HepG2 (cell line): ENCODE results near the gene RIOK2. TPM values are rescaled to one million over a fixed set of nuclear protein-coding genes. Genes with fewer than 3 reads are reported as not detected.

ENCODE experiments used
- ATAC-seq: fragments of 200-7000 bp; cut with Tn5 transposase; 3 replicates; pipeline ENCODE4 v1.9.1; 2020; ENCODE audit warnings: mild to moderate bottlenecking, moderate library complexity
- BruUV-seq: library from RNA; stranded (reverse); fragments of 400-500 nt; replicated peaks from 2 replicates; lab custom pipeline; 2021; lab: Mats Ljungman, UMichigan
- CTCF ChIA-PET: fragments of 300-600 bp; formaldehyde crosslinking; extraction: SDS; loops from one replicate; lab custom pipeline; 2021; ENCODE audit warnings: low total read pairs, inconsistent platforms, low intra/inter-chr PET ratio; lab: Yijun Ruan, JAX
- POLR2A ChIA-PET: fragments of 350-600 bp; sonication (Branson Sonifier 250); formaldehyde crosslinking; loops from one replicate; lab custom pipeline; 2020; ENCODE audit warnings: antibody characterized with exemption, inconsistent platforms; lab: Yijun Ruan, JAX
- DNase-seq: peaks from one replicate; pipeline ENCODE4 v3.0.0-alpha.2; 2015; ENCODE audit warnings: low spot score
- FAIRE-seq: peaks from 3 replicates; lab custom pipeline; 2011; peaks lifted over from hg19 to GRCh38; lab: Jason Lieb, UNC
- H2AFZ ChIP-seq: one replicate; pipeline ENCODE4 v1.6.1; 2011; ENCODE audit warnings: low read length, inconsistent platforms
- H3K27ac ChIP-seq: fragments of 300-600 bp; 3 replicates; pipeline ENCODE4 v1.8.0; 2011; ENCODE audit warnings: mixed run types, mild to moderate bottlenecking, mixed read lengths, low read length, inconsistent platforms; ENCODE audit not compliant: insufficient read depth; ENCODE audit errors: extremely low read length
- H3K27me3 ChIP-seq, 2 experiments: fragments of 200-600 bp in 1 of 2; 2 replicates in 1 of 2; 3 replicates in 1 of 2; pipeline versions ENCODE4 v1.6.0 to v1.8.0; 2011; ENCODE audit warnings: low read length in 2 of 2, mild to moderate bottlenecking in 2 of 2, moderate library complexity in 2 of 2, inconsistent platforms in 1 of 2; ENCODE audit not compliant: insufficient read depth in 2 of 2, control insufficient read depth in 1 of 2
- H3K36me3 ChIP-seq, 2 experiments: fragments of 200-600 bp in 1 of 2; replicated peaks in 1 of 2; 2 replicates in 1 of 2; 3 replicates in 1 of 2; pipeline versions ENCODE4 v1.5.1 to v1.8.0; 2011; ENCODE audit warnings: low read length in 2 of 2, inconsistent platforms in 1 of 2; ENCODE audit not compliant: insufficient read depth in 2 of 2, control insufficient read depth in 1 of 2
- H3K4me1 ChIP-seq: 2 replicates; pipeline ENCODE4 v1.5.1; 2012; ENCODE audit warnings: low read length, inconsistent platforms; ENCODE audit not compliant: insufficient read depth
- H3K4me2 ChIP-seq: 2 replicates; pipeline ENCODE4 v1.6.0; 2011; ENCODE audit warnings: low read depth, low read length, inconsistent platforms
- H3K4me3 ChIP-seq, 3 experiments: fragments of 200-600 bp in 1 of 3; sonication (generic), shearing (Covaris generic) in 1 of 3; replicated peaks in 1 of 3; 2 replicates each; pipeline ENCODE4 v1.5.1; 2011 to 2016; ENCODE audit warnings: low read length in 3 of 3, inconsistent platforms in 2 of 3, low read depth in 2 of 3, mild to moderate bottlenecking in 2 of 3, control low read depth in 1 of 3, mixed read lengths in 1 of 3; ENCODE audit not compliant: insufficient read depth in 1 of 3
- H3K79me2 ChIP-seq: one replicate; pipeline ENCODE4 v1.6.1; 2011; ENCODE audit warnings: low read length, inconsistent platforms; ENCODE audit not compliant: insufficient read depth
- H3K9ac ChIP-seq: 2 replicates; pipeline ENCODE4 v1.6.0; 2011; ENCODE audit warnings: mild to moderate bottlenecking, low read depth, low read length, inconsistent platforms; ENCODE audit not compliant: insufficient read depth
- H3K9me3 ChIP-seq: 2 replicates; pipeline ENCODE4 v1.5.1; 2012; ENCODE audit warnings: mild to moderate bottlenecking, low read length
- H4K20me1 ChIP-seq: 2 replicates; pipeline ENCODE4 v1.6.0; 2011; ENCODE audit warnings: inconsistent platforms, mild to moderate bottlenecking, low read length, moderate library complexity; ENCODE audit not compliant: insufficient read depth
- GMEB1 ChIP-seq: sonication (generic); formaldehyde crosslinking; IDR thresholded peaks from 2 replicates; pipeline ENCODE4 v1.5.1; 2020; ENCODE audit warnings: missing genetic modification reagents, mild to moderate bottlenecking, borderline replicate concordance
- KDM5B ChIP-seq: sonication (generic); formaldehyde crosslinking; IDR thresholded peaks from 2 replicates; pipeline ENCODE4 v1.4.0; 2020; ENCODE audit warnings: missing genetic modification reagents, mild to moderate bottlenecking, borderline replicate concordance
- KIAA2018 ChIP-seq: sonication (generic); formaldehyde crosslinking; IDR thresholded peaks from 2 replicates; pipeline ENCODE4 v1.5.0; 2020; ENCODE audit warnings: mild to moderate bottlenecking, missing genetic modification reagents, borderline replicate concordance
- RXRB ChIP-seq: IDR thresholded peaks from 2 replicates; pipeline ENCODE4 v1.6.1; 2016; ENCODE audit warnings: borderline replicate concordance, missing genetic modification reagents, missing compliant biosample characterization
- TFDP1 ChIP-seq: IDR thresholded peaks from 2 replicates; pipeline ENCODE4 v1.6.1; 2016; ENCODE audit warnings: missing compliant biosample characterization, missing genetic modification reagents, borderline replicate concordance
- ZC3H4 ChIP-seq: sonication (generic); formaldehyde crosslinking; IDR thresholded peaks from 2 replicates; pipeline ENCODE4 v1.4.0; 2020; ENCODE audit warnings: missing genetic modification reagents, borderline replicate concordance
- ZNF747 ChIP-seq: sonication (generic); formaldehyde crosslinking; IDR thresholded peaks from 2 replicates; pipeline ENCODE4 v1.8.1; 2023; ENCODE audit warnings: missing genetic modification reagents, mild to moderate bottlenecking, borderline replicate concordance
- ZNF839 ChIP-seq: sonication (generic); formaldehyde crosslinking; IDR thresholded peaks from 2 replicates; pipeline ENCODE4 v1.4.0; 2020; ENCODE audit warnings: missing genetic modification reagents, mild to moderate bottlenecking, borderline replicate concordance
- WGBS: methylation state at CpG from one replicate; pipeline ENCODE4 v1.1.6; 2017; ENCODE audit warnings: low lambda C conversion rate; 5-methylcytosine and 5-hydroxymethylcytosine counted together
- in situ Hi-C: cut with HindIII; loops from 2 replicates; pipeline ENCODE4 v1.10.0; 2017; ENCODE audit warnings: low pct_unique_long_range_greater_than_20kb; ENCODE audit not compliant: extremely low pct_ligation_motif_present
- intact Hi-C: fragments of 100-400 bp; cut with micrococcal nuclease; formaldehyde crosslinking; loops from one replicate; pipeline ENCODE4 v1.10.0; 2022; ENCODE audit not compliant: unreplicated experiment
- polyA plus RNA-seq, 8 experiments: library from polyadenylated mRNA; depleted of rRNA in 3 of 8; stranded (reverse) in 7 of 8; unstranded in 1 of 8; fragments of >200 nt; fragmentation: Illumina TruSeq in 4 of 8; extraction: Trizol in 4 of 8; gene quantifications; 2 replicates each; pipeline versions ENCODE4 v1.2.1 to v1.2.3, GENCODE V29; 2011 to 2016; ENCODE audit warnings: low read depth in 4 of 8, missing spikeins in 1 of 8, mixed read lengths in 1 of 8; ENCODE audit not compliant: insufficient read depth in 1 of 8
- total RNA-seq, 5 experiments: library from RNA; depleted of rRNA; stranded (reverse); fragments of >200 nt; fragmentation: Illumina TruSeq; extraction: Trizol; gene quantifications; 2 replicates each; pipeline ENCODE4 v1.2.3, GENCODE V29; 2016; ENCODE audit warnings: low read depth in 1 of 5
- TF ChIP-seq, protein P1 (sequence below): sonication (generic); formaldehyde crosslinking; IDR thresholded peaks from 2 replicates; pipeline ENCODE4 v1.4.0; 2020; ENCODE audit warnings: missing genetic modification reagents, borderline replicate concordance

The RIOK2 gene
- total and polyA plus RNA-seq, 2 of the 13 experiments (the other 11 are each of a cell fraction or from before 2014, with no cell fraction given): 8.1 to 46.6 TPM

- no peak for DNase-seq
- H3K4me3 ChIP-seq: no peak overlapping the region
- no peak overlapping the region for H3K9ac ChIP-seq
- WGBS: 27% methylated on average over 3 of the region's 6 CpGs
- no peaks in the 10 kb centered on the region for H3K36me3 ChIP-seq
- FAIRE-seq: no peak
- H4K20me1 ChIP-seq: no peaks in the 10 kb centered on the region
- ChIA-PET POLR2A (no interaction called here), CTCF (no interaction called here)
- no peak overlapping the region for H3K4me2 ChIP-seq
- H3K79me2 ChIP-seq: no peaks in the 10 kb centered on the region
- in situ Hi-C loops (no loop called here), intact Hi-C loops (no loop called here)
- H2AFZ ChIP-seq: no peak overlapping the region
- no peaks in the 10 kb centered on the region for H3K9me3 ChIP-seq
- no peaks in the 10 kb centered on the region for H3K4me1 ChIP-seq
- H3K27ac ChIP-seq: no peak overlapping the region
- no peaks in the 10 kb centered on the region for H3K27me3 ChIP-seq
- BruUV-seq: no TSS peak
- ATAC-seq: no peak
- TF ChIP-seq ZNF747 (no peak), KIAA2018 (no peak), ZC3H4 (CRISPR knock-in tag) (no peak), KDM5B (CRISPR knock-in tag) (no peak), GMEB1 (no peak), TFDP1 (CRISPR knock-in tag) (no peak), ZNF839 (no peak), RXRB (CRISPR knock-in tag) (no peak)
- TF ChIP-seq, protein P1, sequence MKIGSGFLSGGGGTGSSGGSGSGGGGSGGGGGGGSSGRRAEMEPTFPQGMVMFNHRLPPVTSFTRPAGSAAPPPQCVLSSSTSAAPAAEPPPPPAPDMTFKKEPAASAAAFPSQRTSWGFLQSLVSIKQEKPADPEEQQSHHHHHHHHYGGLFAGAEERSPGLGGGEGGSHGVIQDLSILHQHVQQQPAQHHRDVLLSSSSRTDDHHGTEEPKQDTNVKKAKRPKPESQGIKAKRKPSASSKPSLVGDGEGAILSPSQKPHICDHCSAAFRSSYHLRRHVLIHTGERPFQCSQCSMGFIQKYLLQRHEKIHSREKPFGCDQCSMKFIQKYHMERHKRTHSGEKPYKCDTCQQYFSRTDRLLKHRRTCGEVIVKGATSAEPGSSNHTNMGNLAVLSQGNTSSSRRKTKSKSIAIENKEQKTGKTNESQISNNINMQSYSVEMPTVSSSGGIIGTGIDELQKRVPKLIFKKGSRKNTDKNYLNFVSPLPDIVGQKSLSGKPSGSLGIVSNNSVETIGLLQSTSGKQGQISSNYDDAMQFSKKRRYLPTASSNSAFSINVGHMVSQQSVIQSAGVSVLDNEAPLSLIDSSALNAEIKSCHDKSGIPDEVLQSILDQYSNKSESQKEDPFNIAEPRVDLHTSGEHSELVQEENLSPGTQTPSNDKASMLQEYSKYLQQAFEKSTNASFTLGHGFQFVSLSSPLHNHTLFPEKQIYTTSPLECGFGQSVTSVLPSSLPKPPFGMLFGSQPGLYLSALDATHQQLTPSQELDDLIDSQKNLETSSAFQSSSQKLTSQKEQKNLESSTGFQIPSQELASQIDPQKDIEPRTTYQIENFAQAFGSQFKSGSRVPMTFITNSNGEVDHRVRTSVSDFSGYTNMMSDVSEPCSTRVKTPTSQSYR: no peak
Measured at GRCh38 chr5:97208184-97208713, 25.2 kb upstream of the RIOK2 start.
